Measurements from ENCODE around the gene FBXO33.

The FBXO33 gene

GRCh38 chr14:39431416-39432178 is 636 bp downstream of the FBXO33 start:
- DNase-seq (ENCODE audit: low read depth in 4 of 4, low spot score in 1 of 4), result peak in 3 of 4 experiments; percentile 16 to 21 (median 20)

- DNase-seq (ENCODE audit: low read depth in 4 of 4, low spot score in 1 of 4), result no peak
Observed at GRCh38 chr14:39430762-39431415, 1.3 kb downstream of the FBXO33 start.

DNA sequence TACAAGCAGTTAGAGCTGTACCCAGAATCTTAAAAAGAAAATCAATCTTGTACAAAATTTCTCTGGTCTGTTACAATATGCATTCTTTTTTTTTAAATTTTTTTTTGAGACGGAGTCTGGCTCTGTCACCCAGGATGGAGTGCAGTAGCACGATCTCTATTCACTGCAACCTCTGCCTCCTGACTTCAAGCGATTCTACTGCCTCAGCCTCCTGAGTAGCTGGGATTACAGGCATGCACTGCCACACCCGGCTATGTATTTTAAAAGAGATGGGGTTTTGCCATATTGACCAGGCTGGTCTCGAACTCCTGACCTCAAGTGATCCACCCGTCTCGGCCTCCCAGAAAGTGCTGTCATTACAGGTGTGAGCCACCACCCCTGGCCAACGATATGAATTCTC is 4.1 kb downstream of the FBXO33 start:
- no peak for DNase-seq (ENCODE audit: low read depth in 4 of 4, low spot score in 1 of 4)

DNA sequence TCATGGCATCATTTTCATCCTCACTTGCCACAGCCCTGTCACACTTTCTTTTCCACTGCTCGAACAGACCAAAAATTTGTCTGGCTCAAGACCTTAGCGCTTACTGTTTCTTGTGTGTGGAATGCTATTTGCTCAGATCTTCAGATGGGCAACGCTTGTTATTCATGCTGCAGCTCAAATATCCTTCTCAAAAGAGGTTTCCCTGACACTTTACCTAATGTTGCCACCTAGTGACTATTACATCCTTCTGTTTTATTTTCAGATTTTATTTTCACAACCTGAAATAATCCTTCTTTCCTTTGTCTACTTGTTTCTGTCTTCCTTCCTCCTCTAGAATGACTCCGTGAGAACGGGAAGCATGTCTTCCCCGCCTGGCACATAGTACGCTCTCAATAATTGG is 5.6 kb downstream of the FBXO33 start:
- no peak for DNase-seq (ENCODE audit: low read depth in 4 of 4, low spot score in 1 of 4)

GRCh38 chr14:39425947-39426346 is 6.3 kb downstream of the FBXO33 start:
- no peak for DNase-seq (ENCODE audit: low read depth in 4 of 4, low spot score in 1 of 4)

DNA sequence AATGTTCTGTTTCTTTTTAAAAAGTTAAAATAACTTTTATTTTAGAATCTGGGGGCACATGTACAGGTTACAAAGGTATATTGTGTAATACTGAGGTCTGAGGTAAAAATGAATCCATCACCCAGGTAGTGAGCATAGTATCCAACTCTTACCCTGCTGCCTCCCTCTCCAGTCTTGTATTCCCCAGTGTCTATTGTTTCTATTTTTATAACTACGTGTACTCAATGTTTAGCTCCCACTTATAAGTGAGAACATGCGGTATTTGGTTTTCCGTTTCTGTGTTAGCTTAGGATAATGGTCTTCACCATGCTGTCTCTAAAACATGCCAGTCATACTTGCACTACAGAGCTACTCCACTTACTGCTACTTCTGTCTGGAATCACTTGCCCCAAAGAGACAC is 8.4 kb downstream of the FBXO33 start:
- no peak for DNase-seq (ENCODE audit: low read depth in 4 of 4, low spot score in 1 of 4)

- no peak for DNase-seq (ENCODE audit: low read depth in 4 of 4, low spot score in 1 of 4)
Observed at GRCh38 chr14:39422243-39422642, 10.0 kb downstream of the FBXO33 start.

DNA sequence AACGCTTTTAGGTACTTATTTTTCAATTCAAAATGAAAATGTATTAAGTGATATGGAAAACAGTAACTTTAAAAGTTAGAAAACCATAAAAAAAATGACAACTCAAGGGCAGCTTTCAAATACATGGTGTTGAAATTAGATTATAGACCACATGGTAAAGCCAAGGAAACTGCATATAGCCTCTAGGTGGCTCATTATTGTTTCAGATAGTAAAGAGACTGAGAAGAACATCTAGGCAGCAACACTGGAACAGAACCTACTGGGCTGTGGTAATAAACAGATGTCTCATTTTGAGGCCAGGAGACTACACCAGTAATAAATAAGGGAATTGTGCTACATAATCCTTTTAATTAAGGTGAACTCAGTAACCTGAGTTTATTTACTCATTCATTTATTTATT is 13.0 kb downstream of the FBXO33 start:
- no peak for DNase-seq (ENCODE audit: low read depth in 4 of 4, low spot score in 1 of 4)

DNA sequence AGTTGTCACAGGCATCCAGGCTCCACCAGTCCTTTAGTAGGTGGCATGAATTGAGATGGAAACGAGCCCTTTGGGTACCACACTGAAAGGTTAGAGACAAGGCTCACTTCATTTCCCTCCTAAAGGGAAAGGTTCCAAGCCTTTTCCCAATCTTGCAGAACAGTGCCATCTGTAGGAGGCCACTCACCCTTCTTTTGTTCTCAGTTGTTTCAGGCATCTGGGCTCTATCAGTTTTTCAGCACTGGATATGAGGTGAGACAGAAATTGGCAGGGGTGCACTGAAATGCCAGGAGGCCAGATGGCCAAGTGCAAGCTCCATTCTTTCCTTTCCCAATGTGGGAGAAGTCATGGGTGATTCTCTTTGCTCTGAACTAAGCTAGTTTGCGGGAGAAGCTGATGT is 15.2 kb downstream of the FBXO33 start:
- no peak for DNase-seq (ENCODE audit: low read depth in 4 of 4, low spot score in 1 of 4)

DNA sequence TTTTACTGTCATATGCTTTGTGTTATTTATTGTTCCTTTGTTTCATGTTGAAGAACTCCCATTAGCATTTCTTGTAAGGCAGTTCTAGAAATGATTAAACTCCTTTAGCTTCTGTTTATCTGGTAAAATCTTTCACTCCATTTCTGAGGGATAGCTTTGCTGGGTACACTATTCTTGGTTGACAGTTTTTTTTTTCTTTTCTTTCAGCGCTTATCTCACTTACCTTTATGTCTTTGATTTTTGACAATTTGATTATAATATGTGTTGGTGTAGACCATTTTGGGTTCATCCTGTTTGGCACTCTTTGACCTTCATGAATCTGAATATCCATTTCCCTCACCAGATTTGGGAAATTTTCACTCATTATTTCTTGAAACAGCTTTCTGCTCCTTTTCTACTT is 16.2 kb downstream of the FBXO33 start:
- DNase-seq (ENCODE audit: low read depth in 4 of 4, low spot score in 1 of 4), result no peak

- DNase-seq (ENCODE audit: low read depth in 4 of 4, low spot score in 1 of 4), result no peak
Observed at GRCh38 chr14:39406560-39406959, 25.7 kb downstream of the FBXO33 start.

- DNase-seq (ENCODE audit: low read depth in 4 of 4, low spot score in 1 of 4), result no peak
Observed at GRCh38 chr14:39398382-39398781, 33.9 kb downstream of the FBXO33 start.

DNA sequence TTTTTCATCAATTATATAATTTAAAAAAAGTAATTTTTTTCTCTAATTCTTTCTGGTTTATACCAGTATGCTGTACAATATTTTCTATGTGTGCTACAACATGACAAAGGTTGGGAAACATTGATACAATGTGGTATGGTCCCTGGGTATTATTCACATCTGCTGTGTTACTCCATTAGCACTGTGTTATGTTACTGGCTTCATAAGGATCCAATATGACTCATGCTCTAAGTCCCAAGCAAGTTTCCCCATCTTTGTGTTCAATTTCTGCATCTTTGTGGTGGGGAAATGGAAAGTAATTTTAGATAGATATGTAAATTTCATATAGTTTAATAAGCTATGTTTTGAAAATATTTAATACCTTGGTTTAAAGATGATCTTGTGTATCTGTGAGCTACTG is 35.8 kb downstream of the FBXO33 start:
- DNase-seq (ENCODE audit: low read depth in 4 of 4, low spot score in 1 of 4), result no peak

DNA sequence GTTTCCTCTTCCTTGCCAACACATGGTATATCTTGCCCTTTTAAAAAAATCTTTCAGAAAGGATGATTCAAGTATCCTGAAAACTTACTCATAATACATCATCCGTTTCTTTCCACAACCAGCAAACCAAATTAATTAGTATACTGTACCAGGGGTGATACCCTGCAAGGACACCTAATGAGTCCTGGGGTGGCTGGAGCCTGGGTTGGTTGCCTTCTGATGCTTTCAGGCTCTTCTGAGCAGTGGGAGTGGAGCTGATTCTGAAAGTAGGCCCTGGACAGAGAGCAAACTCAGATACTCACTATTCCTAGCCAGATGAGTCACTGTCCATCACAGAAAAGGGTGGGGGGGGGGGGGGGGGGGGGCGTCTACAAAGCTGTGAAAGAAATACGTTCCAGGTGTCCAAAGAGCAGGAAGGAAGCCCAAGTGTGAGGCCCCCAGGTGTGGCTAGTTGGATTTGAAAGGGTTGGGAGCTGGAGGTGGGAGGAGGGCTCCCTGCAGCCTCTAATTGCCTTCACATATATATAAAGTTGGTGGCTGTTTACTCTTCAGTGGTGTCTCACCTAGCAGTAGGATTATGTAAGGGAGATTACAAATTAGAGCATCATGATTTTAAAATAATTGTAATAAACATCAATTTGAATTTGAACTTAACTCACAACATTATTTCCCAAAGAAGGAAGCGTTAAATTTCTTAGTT is 36.5 kb downstream of the FBXO33 start:
- no peak for DNase-seq (ENCODE audit: low read depth in 4 of 4, low spot score in 1 of 4)

DNA sequence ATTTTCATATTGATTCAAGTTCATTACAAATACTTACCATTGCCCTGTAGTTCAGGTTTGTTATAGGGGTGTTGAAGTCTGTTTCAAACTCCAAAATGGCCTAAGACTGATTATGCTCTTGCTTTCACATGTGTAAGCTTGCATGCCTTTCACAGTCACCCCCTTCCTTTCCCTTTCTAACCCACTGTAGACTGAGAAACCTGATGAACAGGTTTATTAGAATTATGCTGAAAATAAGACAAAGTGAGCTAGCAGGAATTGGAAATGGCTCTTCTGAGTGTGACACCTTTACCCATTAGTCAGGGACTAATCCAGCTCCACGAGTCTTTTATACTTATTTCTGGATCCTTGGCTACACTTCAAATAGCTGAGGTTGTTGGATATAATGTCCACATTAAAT is 38.9 kb downstream of the FBXO33 start:
- no peak for DNase-seq (ENCODE audit: low read depth in 4 of 4, low spot score in 1 of 4)

DNA sequence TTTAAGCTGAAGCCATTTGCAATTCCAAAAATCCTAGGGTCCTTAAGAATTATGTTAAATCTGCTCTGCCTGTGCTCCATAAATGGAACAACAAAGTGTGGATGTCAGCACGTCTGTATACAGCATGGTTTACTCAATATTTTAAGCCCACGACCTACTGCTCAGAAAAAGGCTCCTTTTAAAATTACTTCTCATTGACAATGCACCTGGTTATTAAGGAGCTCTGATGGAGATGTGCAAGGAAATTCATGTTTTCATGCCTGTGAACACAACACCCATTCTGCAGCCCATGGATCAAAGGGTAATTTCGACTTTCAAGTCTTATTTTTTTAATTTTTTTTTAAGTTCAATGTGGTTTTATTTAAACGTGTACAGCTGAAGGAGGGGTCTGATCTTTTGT is 48.1 kb downstream of the FBXO33 start:
- no peak for DNase-seq (ENCODE audit: low read depth in 4 of 4, low spot score in 1 of 4)

DNA sequence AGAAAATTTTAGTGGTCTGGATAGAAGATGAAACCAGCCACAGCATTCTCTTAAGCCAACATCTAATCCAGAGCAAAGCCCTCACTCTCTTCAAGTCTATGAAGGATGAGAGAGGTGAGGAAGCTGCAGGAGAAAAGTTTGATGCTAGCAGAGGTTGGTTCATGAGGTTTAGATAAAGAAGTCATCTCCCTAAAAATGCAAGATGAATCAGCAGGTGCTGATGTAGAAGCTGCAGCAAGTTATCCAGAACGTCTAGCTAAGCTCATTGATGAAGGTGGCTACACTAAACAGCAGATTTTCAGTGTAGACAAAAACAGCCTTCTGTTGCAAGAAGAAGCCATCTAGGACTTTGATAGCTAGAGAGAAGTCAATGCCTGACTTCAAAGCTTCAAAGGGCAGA is 48.5 kb downstream of the FBXO33 start:
- DNase-seq (ENCODE audit: low read depth in 4 of 4, low spot score in 1 of 4), result no peak

DNA sequence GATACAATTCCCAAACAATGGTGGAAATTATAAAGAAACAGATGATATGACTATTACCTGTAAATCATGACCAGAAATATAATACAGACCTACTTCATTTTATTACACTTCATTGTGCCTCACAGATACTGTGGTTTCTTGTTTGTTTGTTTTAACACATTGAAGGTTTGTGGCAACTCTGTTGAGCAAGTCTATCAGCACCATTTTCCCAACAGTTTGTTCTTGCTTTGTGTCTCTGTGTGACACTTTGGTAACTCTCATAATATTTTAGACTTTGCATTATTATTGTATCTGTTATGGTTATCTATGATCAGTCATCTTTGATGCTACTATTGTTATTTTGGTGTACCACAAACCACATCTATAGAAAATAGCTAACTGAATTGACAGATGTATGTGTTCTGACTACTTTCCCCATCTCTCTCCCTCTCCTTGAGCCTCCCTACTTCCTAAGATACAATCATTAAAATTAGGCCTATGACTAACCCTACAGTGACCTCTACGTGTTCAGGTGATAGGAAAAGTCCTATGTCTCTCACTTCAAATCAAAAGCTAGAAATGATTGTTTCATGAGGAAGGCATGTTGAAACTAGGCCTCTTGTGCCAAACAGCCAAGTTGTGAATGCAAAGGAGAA is 49.1 kb downstream of the FBXO33 start:
- no peak for DNase-seq (ENCODE audit: low read depth in 4 of 4, low spot score in 1 of 4)

DNA sequence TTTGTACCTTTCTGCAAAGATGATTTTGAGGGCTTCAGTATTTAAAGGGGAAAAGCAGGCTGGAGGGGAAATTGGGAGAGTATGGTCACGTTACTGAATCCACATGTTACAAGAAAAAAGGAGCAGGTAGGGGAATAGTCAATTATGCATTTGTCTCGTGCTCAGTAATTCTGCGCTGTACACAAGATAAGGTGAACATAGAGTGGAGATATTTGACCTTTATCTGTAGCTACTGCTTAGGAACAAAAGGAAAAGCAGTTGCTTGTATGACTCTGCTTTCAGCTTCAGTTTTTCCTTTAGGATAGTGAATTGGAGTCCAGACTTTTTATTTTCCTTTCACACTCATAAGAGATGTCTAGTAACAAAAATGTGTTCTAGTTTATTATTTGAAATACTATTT is 49.8 kb downstream of the FBXO33 start:
- no peak for DNase-seq (ENCODE audit: low read depth in 4 of 4, low spot score in 1 of 4)

DNA sequence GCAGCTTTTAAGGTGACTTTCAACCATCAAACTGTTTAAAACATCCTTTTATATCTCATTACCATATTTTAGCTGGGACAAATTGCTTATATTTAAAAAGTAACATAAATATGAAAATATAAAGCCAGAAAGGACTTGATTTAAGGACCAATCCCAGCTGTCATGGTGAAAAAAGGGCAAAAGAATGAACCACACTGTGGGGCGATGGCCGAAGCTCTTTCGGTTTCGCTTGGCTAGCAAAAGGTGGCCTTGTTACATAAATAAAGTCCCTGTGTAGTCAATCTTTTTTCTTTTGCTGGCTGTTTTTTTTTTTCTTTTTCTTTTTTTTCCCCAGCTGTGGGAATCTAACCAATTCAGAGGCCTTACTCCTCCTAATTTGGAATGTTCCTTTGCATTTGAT is 50.9 kb downstream of the FBXO33 start:
- DNase-seq (ENCODE audit: low read depth in 4 of 4, low spot score in 1 of 4), result no peak

- DNase-seq (ENCODE audit: low read depth in 4 of 4, low spot score in 1 of 4), result no peak
Observed at GRCh38 chr14:39376667-39377403, 55.4 kb downstream of the FBXO33 start.
